MM.1S (cell line): ENCODE results near the gene TUBGCP3.

Source experiments
- CTCF ChIP-seq: fragments of 300-600 bp; sonication (generic); IDR thresholded peaks from 2 replicates; pipeline ENCODE4 v1.5.1; 2016; ENCODE audit warnings: antibody characterized with exemption, low read length, mixed read lengths
- EZH2 ChIP-seq: fragments of 300-600 bp; sonication (generic); optimal IDR thresholded peaks from 2 replicates; pipeline ENCODE3; 2017; ENCODE audit warnings: low read depth, mild to moderate bottlenecking, antibody characterized with exemption, low read length, mixed read lengths
- EZH2phosphoT487 ChIP-seq: fragments of 300-600 bp; sonication (generic); IDR thresholded peaks from 2 replicates; pipeline ENCODE4 v1.6.1; 2018; ENCODE audit warnings: antibody characterized with exemption, low read length

GRCh38 chr13:112592647-112593046 lies 4.7 kb upstream of the TUBGCP3 start:
- TF ChIP-seq CTCF (no peak), EZH2 (no peak), EZH2phosphoT487 (no peak)
